ENCODE results near the gene PDE7B.

PDE7B gene

DNA sequence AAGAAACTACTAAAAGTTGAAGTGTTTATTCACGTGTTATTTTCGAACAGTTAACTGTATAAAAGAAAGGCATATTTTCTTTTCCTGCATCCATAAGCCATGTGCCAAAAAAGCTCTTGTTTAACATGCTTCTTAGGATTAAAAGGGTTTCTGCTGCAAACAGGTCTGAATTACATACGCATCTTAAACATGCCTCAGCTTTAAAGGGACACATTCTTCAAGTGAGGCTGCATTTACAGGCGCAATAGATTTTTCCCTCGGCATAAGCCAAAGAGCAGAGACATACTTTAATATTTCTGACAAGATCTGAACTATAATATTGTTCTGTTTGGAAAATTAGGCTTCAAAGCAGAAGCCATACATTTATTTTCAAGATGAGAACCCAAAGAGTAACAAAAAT, 39.4 kb downstream of the PDE7B start:
- DNase-seq (ENCODE audit: low read depth): no peak

DNA sequence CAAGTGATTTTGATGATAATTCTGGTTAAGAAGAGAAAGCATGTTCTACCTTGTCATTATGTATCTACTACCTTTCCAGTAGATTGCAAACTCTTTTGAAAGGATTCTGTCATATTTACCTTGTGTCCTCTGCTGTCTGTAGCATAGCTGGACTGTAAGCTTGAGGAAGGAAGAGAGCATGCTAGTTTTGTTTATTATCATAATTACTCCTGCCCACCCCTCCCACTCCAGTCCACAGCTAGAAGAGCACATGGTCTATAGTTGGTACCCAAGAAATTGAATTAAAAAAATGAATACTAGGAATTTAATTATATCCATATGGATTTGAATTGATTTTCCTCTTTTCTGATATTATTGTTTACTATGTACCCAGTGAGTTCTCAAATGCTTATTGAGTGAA, 40.2 kb downstream of the PDE7B start:
- DNase-seq (ENCODE audit: low read depth): no peak

DNA sequence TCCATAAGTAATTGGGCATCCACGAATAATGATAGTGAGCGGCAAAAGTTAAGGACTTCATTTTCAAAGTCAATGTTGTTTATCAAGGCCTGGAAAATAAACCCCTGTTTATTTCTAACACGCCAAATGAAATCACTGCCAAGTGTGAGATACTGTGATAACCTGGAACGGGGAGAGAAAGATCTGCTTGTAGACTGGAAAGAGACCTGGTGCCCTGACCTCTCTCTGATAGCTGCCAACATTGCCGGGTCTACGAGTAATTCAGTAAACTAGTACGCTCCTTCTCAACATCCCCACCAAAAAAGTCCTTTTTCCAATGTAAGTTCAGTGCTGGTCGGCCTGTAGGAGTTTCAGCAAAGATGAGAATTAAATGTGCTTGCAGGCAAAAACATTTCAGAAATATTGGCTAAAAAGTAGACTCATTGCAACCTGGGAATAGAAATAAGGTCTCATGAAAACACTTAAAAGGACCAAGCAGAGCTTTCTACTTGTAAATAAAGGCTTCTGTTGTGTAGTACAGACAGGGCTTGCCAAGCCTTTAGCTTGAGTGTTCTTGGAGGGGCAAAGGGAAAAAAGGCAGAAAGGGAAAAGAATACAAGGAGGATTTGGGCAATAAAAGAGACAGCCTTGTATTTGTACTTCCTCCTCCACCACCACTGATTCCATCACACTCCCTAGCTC, 43.9 kb downstream of the PDE7B start:
- no peak for DNase-seq (ENCODE audit: low read depth)

DNA sequence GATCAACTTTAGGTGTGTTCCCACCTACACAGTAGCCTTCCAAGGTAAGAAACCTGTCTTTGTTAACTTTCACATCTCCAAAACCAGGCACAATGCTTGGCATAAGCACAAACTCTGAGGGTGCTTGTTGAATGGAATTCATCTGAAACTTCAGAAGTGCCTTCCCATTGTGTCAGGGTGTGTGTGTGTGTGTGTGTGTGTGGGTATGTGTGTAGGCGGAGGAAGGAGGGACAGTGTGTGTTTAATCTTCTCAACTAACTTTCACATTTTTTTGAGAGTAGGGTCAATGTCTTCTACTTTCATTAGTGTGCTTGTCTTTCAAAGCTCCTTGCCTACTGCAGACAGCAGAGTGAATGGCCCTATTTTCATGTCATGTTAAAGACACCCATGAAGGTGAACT, 45.6 kb downstream of the PDE7B start:
- DNase-seq (ENCODE audit: low read depth): no peak

DNA sequence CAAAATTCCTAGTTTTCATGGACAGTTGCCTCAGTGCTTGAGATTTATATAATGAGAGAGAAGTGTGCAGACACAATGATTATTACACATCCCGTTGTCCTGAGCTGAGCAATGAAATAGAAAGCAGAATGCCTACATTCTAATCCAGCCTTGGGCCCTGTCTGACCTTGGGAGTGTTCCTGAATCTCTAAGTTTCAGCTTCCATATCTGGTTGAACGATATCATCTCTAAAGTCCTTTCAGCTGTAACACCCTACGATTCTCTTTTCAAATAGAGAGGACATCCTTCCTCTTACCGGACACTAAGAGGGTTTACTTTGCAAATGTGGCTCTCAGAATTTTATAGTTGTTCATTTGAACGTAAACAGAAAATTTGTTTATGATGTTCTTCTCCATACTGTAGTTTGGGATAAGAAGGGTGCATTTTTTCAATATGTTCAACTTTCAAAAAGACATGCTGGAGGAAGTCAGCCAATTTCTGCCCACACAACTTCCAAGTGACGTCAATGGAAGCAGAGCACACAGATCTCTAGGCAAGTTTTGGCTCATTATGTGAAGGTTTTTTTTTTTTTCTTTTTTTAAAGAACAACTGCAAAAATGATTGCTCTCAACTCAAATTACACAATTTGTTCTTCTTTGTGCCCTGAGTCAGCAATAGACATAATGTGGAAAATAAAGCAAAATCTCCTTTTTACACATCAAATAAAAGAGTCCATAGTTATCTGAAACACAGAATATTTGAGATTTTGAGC, 50.4 kb downstream of the PDE7B start:
- DNase-seq (ENCODE audit: low read depth): no peak

DNA sequence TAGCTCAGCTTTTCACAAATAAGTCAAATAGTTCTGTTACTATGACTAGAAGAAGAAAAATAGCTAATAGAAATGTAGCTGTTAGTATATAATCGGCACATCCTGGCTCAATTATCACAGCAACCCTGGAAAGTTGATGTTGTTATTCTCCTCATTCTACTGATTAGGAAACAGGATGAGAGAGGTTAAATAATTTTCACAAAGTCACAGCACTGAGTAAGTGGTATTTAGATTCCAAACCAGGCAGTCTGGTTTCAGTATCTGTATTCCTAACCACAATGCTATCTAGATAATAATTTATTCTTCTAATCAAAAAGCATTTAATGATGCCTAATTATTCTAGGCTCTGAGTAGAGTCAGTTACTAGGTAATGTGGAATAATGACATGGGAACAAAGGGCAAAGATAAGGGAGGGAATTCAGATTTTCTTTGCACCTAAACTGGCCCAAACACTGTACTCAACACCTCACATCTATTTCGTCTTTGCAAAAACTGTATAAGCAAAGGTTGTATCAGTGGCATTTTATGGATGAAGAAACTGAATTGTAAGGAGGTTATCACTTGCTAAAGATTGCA, 51.3 kb downstream of the PDE7B start:
- DNase-seq (ENCODE audit: low read depth): no peak

DNA sequence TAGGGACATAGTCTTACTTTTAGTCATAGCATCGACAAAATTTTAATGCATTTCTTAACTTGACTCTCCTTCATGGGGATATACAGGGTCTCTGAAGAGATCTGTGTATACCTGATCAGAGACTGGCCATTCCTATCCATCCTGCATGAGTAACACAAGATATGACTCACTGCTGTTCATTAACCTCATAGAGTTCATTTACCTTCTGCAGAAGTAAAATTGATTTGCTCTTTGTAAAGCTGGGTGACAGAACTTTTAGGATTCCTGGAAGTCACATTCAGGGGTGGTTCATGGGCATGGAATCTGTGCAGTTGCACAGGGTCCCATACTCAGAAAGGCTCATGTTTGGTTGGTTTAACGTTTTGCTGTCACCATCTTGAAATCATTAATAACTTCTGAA, 53.2 kb downstream of the PDE7B start:
- no peak for DNase-seq (ENCODE audit: low read depth)

DNA sequence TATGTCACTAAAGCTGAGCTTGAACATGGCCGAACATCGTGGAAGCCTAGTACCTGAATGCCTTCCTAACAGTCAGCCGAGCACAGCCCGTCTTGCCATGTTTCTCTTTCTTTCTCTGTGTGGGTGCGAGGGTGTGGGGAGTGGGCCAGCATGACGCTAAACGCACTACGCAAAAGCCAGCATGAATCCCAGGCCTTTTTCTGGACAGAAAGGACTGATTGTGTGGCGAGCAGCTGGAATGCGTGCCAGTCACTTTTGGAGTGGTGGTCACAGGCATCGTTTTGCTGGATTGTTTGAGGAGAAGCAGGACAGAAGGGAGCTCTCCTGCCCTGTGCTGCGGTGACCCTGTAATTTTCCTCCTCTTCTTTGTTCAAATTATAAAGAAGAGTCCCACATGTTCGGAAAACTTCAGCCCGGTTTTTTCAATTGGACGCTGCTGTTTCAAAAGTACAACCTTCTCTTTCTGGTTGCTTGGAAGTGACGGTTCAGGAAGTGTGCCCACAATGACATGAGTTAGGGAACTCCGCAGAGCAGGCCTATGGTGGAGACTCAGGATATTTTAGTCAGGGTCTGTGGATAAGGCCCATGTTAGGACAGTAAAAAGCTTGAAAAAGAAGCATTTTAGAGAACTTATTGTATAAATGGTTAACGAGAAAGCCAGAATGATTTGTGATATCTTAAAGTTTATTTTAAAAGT, 54.3 kb downstream of the PDE7B start:
- no peak for DNase-seq (ENCODE audit: low read depth)

DNA sequence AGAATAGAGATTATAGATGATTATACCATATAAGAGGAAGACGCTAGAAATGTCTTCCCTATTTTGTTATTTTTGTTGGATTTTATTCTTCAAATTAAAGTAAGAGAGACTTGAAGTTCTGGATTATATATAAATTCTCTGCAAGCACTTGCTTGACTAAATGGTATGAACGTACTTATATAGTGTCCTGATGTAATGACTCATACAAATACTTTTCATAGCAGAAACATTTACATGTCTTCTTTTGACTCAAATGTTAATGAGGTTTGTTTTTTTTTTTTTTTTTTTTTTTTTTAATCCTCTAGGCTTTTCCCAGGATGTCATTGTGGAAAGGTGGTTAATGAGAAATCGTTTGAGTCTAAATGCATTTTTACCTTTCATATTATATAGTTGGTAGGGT, 55.0 kb downstream of the PDE7B start:
- DNase-seq (ENCODE audit: low read depth): no peak

DNA sequence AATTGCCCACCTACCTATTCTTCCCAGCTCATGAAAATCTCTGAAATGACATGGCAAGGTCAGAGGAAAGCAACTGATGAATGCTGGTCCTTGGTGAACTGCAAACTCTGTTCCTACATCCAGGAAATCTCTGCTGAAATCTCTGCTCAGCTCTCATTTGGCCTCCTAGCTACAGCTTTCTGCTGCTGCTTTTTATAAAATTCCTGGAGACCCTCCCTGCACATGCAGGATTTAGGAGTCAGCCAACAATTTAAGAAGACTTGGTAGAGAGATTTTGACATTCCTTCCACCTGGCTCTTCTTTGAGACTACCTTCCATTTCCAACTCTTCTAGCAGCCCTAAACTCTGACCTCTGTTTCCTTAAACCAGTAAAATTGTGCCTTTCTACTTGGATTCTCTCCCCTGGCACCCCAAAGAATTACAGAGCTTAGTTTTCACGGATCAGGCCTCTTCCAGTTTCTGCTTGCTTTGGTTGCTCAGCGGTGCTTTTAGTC, 55.5 kb downstream of the PDE7B start:
- DNase-seq (ENCODE audit: low read depth): no peak

DNA sequence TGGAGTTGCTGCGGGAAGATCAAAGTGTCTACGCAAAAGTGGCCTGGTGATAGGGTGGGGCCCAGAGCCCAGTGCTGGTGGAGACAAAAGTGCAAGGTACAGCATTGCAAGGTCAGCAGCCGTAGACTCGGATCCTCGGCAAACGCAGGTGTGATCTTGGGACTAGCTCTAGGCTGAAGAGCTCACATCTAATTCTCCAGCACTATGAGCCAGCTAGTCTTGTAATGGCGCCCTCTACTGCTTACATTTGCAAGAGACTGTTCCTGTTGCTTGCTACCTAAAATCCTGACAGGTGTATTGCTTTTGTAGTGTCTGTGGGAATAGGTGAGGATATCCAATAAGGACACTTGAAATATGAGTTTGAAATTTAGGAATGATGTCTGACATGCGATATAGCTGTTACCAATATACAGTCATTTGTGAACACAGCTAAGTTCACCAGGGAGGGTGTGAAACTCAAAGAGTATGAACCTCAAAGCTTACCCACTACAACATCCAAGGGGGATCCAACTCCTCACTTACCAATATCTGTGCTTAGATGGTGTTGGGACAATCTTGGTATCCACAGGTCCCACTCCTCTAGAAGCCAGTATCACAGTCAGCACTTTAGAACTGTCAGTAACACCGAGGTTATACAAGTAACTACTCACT, 58.4 kb downstream of the PDE7B start:
- DNase-seq (ENCODE audit: low read depth): no peak

DNA sequence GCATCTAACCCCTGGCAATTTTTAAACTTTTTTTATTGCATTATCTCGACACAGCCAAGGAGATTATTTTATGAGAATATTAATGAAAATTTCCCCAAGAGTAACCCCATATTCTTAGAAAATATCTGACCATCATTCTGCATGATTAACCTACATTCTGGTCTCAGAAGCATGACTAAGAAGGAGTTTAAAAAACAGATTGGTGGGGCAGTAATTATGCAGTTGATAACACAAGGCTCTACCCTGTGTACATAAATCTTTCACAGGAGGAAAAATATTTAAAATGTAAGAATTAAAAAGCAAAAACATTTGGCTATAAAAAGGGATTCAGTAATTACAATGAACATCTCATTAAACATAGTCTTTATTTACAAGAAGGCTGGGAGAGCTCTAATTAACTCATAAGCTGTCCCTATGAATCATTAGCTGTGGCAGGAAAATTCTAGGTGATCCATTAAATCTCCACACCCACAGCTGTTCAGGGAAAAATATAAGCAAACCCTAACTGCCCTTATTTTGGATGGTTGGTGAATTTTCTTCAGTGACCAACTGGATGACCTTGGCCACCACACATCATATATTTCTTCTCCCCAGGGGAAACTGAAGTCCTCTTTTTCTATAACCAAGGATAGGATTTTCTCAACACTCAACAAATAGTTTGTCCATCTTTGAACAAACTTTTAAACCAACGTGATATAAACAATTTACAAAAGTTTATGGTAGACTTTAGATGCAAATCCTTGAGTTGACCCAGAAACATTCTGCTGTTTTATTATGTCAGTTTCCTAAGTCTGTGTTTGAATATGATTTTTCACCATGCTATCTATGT, 59.5 kb downstream of the PDE7B start:
- no peak for DNase-seq (ENCODE audit: low read depth)

DNA sequence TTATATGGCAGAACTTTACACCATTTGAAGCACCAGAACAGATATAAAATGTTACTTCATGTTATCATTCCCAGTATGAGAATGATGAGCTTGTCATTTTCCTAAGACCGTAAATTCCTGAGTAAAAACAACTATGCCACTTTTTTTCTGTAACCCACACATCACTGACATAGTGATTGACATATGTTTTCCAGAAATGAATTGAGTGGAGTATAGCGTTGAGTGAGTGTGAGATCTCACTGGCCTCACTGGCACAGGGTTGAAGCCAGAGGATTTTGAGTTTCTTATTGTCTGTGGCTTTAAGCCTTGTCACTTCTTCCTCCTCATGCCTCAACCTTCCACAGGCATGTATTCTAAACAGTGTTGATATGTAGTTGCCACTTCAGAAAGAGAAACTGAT, 62.3 kb downstream of the PDE7B start:
- DNase-seq (ENCODE audit: low read depth): no peak

DNA sequence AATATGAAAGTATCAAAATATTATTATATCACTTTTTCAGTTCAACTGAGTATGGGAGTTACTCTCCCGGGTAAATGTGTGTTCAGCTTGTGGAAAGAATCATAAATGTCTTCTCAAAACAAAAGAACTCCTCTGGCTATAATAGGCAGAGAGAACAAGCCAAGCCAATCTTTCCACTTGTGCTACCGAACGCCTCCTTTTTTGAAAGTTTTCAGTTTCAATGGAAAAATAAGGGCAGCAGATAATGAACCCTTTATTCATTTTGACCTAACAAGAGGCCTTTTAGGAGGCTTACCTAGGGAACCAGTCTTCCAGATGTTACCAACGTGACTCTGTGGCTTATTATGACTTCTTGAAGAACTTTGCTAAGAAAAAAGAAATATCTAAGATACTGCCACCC, 67.5 kb downstream of the PDE7B start:
- DNase-seq (ENCODE audit: low read depth): no peak

DNA sequence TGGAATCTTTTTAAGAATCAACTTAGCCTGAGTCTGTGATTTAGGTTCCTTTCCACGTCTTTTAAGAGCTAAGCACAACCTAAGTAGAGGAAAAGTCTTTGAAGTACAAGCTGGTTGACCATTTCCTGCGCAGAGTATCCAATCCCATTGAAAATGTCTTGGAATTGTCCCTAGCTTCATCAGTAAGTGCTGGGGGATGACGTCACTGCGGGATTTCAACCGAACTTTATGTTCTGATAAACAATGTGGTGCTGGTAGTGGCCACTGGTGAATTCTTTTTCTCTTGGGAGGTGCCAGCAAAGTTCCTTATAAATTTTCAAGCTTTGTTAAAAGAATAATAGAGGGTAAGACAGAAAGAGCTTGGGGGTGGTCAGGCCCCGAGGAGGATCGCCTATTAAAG, 69.2 kb downstream of the PDE7B start:
- no peak for DNase-seq (ENCODE audit: low read depth)

DNA sequence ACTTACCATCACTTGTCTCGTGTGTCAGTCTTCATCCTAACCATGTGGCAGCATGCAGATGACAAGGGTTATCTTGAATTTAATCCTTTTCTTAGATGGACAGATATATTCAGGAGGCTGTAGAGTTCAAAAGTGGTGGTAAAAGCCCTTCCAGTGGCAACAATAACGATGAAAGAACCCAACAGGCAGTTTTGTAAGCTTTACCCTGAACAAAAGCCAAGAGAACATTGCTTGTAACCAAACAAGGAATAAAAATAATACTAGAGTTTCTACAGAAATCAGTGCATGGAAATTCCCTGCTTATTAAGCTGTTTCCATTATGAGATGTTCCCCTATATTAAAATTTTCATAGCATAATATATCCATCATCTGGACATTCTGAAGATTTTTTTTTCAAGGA, 69.7 kb downstream of the PDE7B start:
- DNase-seq (ENCODE audit: low read depth): no peak

DNA sequence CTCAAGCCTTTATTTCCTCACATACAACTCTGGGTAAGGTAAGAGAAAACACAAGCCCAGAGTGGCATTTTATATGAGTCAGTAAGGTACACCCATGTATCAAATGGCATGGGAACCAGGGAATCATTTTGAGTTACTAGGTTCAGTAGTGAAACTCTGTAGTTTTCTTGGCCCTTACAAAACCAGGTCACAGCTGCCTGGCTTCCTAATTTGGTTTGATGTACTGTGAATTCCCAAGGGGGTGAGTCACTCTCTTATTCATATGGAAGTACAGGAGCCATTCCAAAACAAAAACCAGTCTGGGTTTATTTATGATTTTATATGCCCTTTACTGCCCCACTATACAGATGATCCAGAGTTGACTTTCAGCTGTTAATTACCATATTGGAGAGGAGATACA, 70.7 kb downstream of the PDE7B start:
- DNase-seq (ENCODE audit: low read depth): no peak

DNA sequence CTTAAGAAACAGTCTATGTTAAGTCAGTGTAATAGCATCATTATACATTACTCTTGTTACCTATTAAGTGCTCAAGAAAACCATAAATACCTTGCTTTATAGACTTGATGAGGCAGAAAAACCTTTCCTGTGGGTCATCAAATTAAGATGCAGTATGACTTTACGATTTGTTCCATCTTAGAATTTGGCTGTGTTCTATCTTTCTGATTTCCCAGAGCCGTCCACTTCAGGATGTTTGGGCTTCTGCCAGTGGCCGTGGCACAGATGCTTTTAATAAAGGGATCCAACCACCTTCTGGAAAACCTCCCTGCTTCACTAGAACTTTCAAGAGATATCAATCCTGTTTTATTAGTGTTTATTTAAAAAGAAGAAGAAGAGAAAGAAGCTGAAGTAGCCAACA, 71.2 kb downstream of the PDE7B start:
- no peak for DNase-seq (ENCODE audit: low read depth)

DNA sequence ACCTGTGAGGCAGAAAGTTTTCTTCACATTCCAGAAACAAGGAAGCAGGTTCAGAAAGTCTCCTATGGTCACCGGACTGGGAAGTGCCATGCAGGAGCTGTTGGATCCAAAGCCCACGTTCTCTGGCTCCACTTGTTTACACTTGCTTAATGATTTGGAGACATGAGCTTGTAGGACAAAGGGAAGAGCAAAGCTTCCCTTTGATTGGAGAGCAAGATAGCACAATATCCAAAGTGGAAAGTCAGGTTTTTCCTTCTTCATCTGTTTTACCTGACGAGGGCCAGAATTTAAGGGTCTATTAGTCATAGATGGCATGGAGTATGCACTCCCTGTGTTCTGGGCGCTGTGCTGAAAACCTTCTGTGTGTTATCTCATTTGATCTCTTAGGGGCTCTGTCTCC, 81.2 kb downstream of the PDE7B start:
- no peak for DNase-seq (ENCODE audit: low read depth)

DNA sequence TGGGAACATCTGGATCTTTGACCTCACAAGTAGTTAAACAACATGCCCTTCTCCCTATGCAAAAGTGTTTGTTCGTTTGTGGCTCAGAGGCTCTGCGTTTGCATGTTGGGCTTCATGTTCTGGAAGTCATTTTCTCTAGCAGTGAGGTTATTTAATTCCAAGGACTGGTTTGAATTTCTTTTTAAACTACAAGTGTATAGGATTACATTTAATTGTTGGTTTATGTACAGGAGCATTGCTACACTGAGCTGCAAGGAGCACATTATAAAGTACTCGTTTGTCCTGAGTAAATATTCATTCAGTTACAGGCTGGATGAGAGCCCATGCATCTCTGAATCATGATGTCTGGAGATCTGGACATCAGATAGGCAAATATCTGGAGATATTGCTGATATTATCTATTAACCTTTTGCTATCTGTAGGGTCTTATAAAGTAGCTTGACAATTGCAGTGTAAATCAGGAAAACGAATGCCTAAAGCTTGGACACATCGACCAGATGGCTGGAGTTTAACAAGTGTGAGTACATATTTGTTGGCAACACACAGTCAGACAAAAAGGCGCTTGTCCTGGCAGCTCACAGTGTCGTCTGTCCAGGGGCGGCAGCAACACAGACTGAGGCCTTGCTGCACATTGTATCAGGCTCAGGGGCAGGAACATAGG, 84.6 kb downstream of the PDE7B start:
- no peak for DNase-seq (ENCODE audit: low read depth)

DNA sequence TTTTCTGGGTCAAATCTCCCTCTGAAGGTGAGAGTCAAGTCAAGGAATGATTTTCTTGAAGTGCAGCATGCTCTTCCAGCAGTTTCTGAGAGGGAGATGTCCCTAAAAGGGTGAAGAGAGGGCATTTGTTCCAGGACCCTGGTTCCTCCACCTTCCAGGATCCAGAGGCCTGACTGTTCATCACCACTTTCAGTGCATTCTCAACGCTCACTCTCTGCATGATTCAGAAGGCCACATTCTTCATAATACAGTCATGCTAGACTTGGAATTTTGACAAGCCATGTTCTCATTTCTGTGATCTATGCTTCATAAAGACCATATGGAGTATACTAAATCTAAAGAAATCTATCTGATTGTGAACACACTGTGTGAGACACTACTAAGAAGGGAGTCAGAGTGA, 85.1 kb downstream of the PDE7B start:
- no peak for DNase-seq (ENCODE audit: low read depth)
